ENCODE results near the gene CPXM2. TPM values are rescaled to one million over a fixed set of nuclear protein-coding genes. Genes with fewer than 3 reads are reported as not detected.
A peak's percentile ranks its signal among the peaks of the same experiment; 100 is the strongest.

Gene CPXM2
- total RNA-seq, 2 donors from 2014 or later = not detected

DNA sequence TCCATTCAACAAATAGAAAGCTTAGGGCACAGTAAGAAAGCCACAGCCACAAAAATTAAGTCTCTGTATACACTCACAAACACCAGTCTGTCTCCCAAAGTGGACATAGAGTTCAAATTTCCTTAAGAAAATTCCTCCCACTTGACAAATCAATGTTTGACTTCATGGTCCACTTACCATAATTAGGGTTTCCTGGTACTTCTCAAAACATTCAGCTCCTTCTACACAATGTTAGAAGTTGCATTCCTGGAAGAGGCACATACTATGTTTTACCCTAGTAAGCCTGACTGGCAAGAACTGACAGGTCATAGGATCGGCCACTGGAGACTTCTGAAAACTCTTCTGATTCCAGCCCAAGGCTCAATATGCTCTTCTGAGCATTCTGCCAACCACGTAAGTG, 70.5 kb downstream of the CPXM2 start:
- Mint-ChIP-seq H3K9me3 (peaks cover 0 to 2% of the 10 kb centered on the region in 2 donors), H3K27ac (no peak overlapping the region), H3K4me3 (no peak overlapping the region), H3K4me1 (ENCODE audit: low read depth) (no peaks in the 10 kb centered on the region), H3K27me3 (ENCODE audit: low read depth) (peaks cover 9% of the 10 kb centered on the region), H3K36me3 (ENCODE audit: insufficient read depth in 2 of 2) (peaks cover 0 to 2% of the 10 kb centered on the region in 2 donors)
- DNase-seq (no peak), ATAC-seq (replicated peaks in 1 of 2) (no peak)

DNA sequence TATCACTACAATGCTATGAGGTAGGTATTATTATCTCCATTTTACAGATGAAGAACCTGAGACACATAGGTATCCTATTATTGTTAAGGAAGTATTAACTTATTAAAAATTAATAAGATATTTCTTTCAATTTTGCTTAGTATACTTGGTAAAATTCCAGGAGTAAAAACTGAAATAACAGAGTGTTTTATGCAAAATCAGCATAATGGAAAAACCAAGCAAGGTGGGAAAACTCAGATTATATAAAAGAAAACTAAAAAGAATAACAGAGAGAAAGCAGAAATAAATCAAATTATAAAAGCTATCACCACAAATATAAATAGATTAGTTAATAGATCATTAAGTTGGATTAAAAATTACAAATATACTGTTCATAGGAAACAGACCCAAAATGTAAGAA, 82.0 kb downstream of the CPXM2 start:
- no peak overlapping the region for H3K27ac Mint-ChIP-seq
- ATAC-seq (replicated peaks in 1 of 2) (no peak), DNase-seq (no peak)

GRCh38 chr10:123808906-123809305, 82.7 kb downstream of the CPXM2 start:
- peaks cover 0 to 2% of the 10 kb centered on the region in 2 donors for H3K36me3 Mint-ChIP-seq (ENCODE audit: insufficient read depth in 2 of 2)
- peak in 1 of 2 donors; percentile 0 for DNase-seq
- ATAC-seq (replicated peaks in 1 of 2) = peak; percentile 74 to 87

More for the DNA sequence above, 82.0 kb downstream of the CPXM2 start:
- H3K4me1 Mint-ChIP-seq (ENCODE audit: low read depth) = no peaks in the 10 kb centered on the region
- H3K4me3 Mint-ChIP-seq = no peak overlapping the region
- H3K36me3 Mint-ChIP-seq (ENCODE audit: insufficient read depth in 2 of 2) = peaks cover 0 to 2% of the 10 kb centered on the region in 2 donors
- H3K9me3 Mint-ChIP-seq = peaks cover 0 to 1% of the 10 kb centered on the region in 2 donors
- H3K27me3 Mint-ChIP-seq (ENCODE audit: low read depth) = peaks cover 32% of the 10 kb centered on the region

DNA sequence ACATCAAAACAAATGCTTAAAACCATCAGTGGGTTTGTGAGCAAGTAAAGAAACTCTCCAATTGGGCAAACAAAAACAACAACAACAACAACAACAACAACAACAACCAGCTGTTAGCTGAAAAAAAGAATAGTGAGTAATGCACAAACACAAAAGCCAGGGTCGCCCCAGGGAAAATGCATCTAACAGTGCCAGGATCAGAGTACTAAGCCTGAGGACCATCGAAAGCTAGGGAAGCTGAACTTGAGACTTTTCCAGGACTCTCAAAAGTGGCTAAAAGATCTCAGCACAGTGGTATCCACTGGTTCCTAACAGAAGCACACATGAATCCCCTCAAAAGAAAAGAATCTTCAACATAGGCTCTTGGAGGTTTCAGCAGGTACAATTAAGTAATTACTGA, 83.3 kb downstream of the CPXM2 start:
- peaks cover 0 to 2% of the 10 kb centered on the region in 2 donors for H3K36me3 Mint-ChIP-seq (ENCODE audit: insufficient read depth in 2 of 2)
- H3K4me1 Mint-ChIP-seq (ENCODE audit: low read depth) = no peaks in the 10 kb centered on the region
- ATAC-seq (replicated peaks in 1 of 2) (no peak), DNase-seq (no peak)
- peaks cover 38% of the 10 kb centered on the region for H3K27me3 Mint-ChIP-seq (ENCODE audit: low read depth)
- no peak overlapping the region for H3K4me3 Mint-ChIP-seq
- peaks cover 0 to 1% of the 10 kb centered on the region in 2 donors for H3K9me3 Mint-ChIP-seq
- no peak overlapping the region for H3K27ac Mint-ChIP-seq

More at GRCh38 chr10:123808906-123809305, 82.7 kb downstream of the CPXM2 start:
- Mint-ChIP-seq H3K27ac (no peak overlapping the region), H3K4me3 (peak overlapping the region in 1 of 2 donors; percentile 51), H3K9me3 (peaks cover 0 to 1% of the 10 kb centered on the region in 2 donors), H3K27me3 (ENCODE audit: low read depth) (peaks cover 38% of the 10 kb centered on the region), H3K4me1 (ENCODE audit: low read depth) (no peaks in the 10 kb centered on the region)

DNA sequence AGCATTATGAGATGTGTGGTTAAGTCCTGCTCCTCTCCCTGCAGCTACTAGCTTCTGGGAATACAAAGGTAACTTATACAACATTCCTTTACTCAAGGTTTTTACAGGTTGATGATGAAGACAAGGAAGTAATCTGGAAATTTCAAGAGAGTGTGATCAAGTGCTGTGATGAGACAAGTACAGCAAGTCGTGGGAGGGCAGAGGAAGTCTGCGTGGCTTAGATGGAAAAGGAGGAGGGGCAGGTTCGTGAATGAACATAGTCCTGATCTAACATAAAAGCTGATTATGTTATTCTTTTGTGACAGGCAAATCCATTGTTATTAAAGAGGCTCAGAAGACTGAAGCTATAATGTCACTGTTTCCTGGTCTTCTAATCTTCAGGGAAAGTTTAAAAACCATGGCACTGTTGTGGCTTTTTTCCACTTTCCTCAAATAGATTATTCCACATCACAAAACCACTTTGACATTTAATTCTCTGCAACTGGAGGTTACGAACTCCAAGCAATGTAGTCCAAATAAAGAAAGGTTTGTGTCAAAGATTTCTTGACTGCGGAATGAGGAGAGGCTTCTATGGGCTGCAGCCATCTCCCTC, 84.1 kb downstream of the CPXM2 start:
- Mint-ChIP-seq H3K9me3 (peaks cover 0 to 1% of the 10 kb centered on the region in 2 donors), H3K4me1 (ENCODE audit: low read depth) (no peaks in the 10 kb centered on the region), H3K27ac (no peak overlapping the region), H3K36me3 (ENCODE audit: insufficient read depth in 2 of 2) (peaks cover 0 to 2% of the 10 kb centered on the region in 2 donors), H3K4me3 (no peak overlapping the region), H3K27me3 (ENCODE audit: low read depth) (peaks cover 40% of the 10 kb centered on the region)
- DNase-seq (no peak), ATAC-seq (replicated peaks in 1 of 2) (no peak)

GRCh38 chr10:123804716-123805115, 86.9 kb downstream of the CPXM2 start:
- no peak overlapping the region for H3K27ac Mint-ChIP-seq
- no peak overlapping the region for H3K4me3 Mint-ChIP-seq
- DNase-seq = no peak
- H3K27me3 Mint-ChIP-seq (ENCODE audit: low read depth) = peaks cover 59% of the 10 kb centered on the region
- H3K36me3 Mint-ChIP-seq (ENCODE audit: insufficient read depth in 2 of 2) = peaks cover 0 to 2% of the 10 kb centered on the region in 2 donors
- no peak for ATAC-seq (replicated peaks in 1 of 2)
- H3K9me3 Mint-ChIP-seq = peaks cover 0 to 1% of the 10 kb centered on the region in 2 donors
- no peaks in the 10 kb centered on the region for H3K4me1 Mint-ChIP-seq (ENCODE audit: low read depth)

- no peak for DNase-seq
- Mint-ChIP-seq H3K4me1 (ENCODE audit: low read depth) (no peaks in the 10 kb centered on the region), H3K9me3 (no peaks in the 10 kb centered on the region), H3K4me3 (no peak overlapping the region), H3K36me3 (ENCODE audit: insufficient read depth in 2 of 2) (no peaks in the 10 kb centered on the region), H3K27me3 (ENCODE audit: low read depth) (peaks cover 35% of the 10 kb centered on the region), H3K27ac (no peak overlapping the region)
- ATAC-seq (replicated peaks in 1 of 2) = no peak
Measured at GRCh38 chr10:123800821-123801220, 90.8 kb downstream of the CPXM2 start.

GRCh38 chr10:123800289-123800688, 91.3 kb downstream of the CPXM2 start:
- no peak overlapping the region for H3K4me3 Mint-ChIP-seq
- DNase-seq = no peak
- H3K9me3 Mint-ChIP-seq = no peaks in the 10 kb centered on the region
- H3K36me3 Mint-ChIP-seq (ENCODE audit: insufficient read depth in 2 of 2) = no peaks in the 10 kb centered on the region
- no peak overlapping the region for H3K27ac Mint-ChIP-seq
- no peaks in the 10 kb centered on the region for H3K4me1 Mint-ChIP-seq (ENCODE audit: low read depth)
- H3K27me3 Mint-ChIP-seq (ENCODE audit: low read depth) = peaks cover 33% of the 10 kb centered on the region
- ATAC-seq (replicated peaks in 1 of 2) = no peak

DNA sequence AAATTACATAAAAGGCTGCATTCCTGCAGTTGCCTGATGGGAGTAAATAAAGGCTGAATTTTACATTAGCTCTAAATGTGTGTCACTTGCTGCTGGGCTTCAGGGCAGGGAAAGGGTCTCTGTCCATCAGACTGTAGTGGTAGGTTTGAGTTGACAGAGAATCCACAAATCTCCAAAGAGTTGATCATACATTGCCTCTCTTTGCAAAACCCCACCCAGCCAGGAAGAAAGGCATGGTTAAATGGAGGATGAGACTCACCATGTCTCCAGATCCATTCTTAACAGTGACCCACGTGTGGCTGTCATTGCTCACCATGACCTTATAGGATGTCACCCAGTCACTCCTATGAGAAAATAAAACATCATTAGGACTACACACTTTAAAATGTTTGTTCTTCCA, 92.8 kb downstream of the CPXM2 start:
- H3K36me3 Mint-ChIP-seq (ENCODE audit: insufficient read depth in 2 of 2) = no peaks in the 10 kb centered on the region
- H3K27ac Mint-ChIP-seq = no peak overlapping the region
- ATAC-seq (replicated peaks in 1 of 2) = no peak
- H3K4me3 Mint-ChIP-seq = no peak overlapping the region
- DNase-seq = no peak
- H3K27me3 Mint-ChIP-seq (ENCODE audit: low read depth) = peaks cover 22% of the 10 kb centered on the region
- H3K4me1 Mint-ChIP-seq (ENCODE audit: low read depth) = no peaks in the 10 kb centered on the region
- H3K9me3 Mint-ChIP-seq = no peaks in the 10 kb centered on the region

- ATAC-seq (replicated peaks in 1 of 2) = no peak
- Mint-ChIP-seq H3K4me3 (no peak overlapping the region), H3K9me3 (no peaks in the 10 kb centered on the region), H3K4me1 (ENCODE audit: low read depth) (no peaks in the 10 kb centered on the region), H3K27ac (no peak overlapping the region), H3K36me3 (ENCODE audit: insufficient read depth in 2 of 2) (no peaks in the 10 kb centered on the region), H3K27me3 (ENCODE audit: low read depth) (peaks cover 22% of the 10 kb centered on the region)
- DNase-seq = no peak
Measured at GRCh38 chr10:123797813-123798212, 93.8 kb downstream of the CPXM2 start.

DNA sequence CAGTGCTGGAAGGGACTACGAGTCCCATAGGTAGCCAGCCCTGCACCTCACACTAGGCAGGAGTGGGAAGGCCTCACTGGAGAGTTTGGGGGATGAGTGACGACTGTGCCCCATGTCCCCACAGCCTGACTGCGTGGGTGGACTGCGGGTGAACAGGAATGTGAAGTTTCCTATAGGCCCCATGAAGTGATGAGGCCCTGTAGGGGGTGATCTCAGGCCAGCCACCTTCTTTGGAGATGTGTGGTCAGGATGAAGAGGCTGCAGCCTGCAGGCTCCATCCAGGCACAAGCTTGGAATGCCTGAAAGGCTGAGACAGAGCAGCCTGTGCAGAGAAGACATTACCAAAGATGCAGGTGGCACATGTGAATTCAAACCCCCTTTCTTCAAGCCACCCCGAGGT, 94.9 kb downstream of the CPXM2 start:
- no peaks in the 10 kb centered on the region for H3K9me3 Mint-ChIP-seq
- ATAC-seq (replicated peaks in 1 of 2) (no peak), DNase-seq (no peak)
- no peak overlapping the region for H3K4me3 Mint-ChIP-seq
- H3K36me3 Mint-ChIP-seq (ENCODE audit: insufficient read depth in 2 of 2) = no peaks in the 10 kb centered on the region
- no peaks in the 10 kb centered on the region for H3K4me1 Mint-ChIP-seq (ENCODE audit: low read depth)
- H3K27me3 Mint-ChIP-seq (ENCODE audit: low read depth) = peaks cover 22% of the 10 kb centered on the region
- H3K27ac Mint-ChIP-seq = no peak overlapping the region

DNA sequence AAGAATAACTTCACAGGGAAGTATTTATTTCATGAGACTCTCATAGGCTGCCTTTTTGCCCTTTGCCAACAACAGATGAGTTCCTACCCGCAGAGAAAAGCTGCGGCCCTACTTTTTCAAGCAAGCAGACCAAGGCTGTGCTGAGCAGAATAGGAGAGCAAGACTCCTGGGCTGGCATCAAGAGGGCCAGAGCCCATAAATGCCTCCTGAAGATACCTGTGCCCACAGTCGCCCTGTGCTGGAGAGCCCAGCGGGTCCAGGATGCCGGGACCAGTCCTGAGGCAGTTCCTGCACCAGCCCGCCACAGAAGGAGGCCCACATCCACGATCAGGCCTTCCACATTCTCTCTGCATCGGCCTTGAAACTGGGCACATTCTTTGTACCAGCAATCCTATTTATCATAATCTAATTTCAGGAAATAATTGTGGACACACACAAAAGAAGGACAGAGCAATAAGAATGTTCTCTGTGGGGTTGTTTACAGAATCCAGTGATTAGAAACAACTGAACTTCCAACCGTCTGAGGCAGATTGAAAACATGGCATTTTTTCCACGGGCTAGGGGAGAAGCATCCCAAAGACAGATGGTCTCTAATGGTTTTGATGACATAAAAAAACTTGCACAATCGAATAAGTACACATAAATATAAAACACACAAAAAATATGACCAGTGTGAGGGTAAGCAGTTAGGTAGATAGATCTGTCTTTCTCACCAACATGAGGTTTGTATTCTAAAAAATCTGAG, 95.6 kb downstream of the CPXM2 start:
- H3K27ac Mint-ChIP-seq = no peak overlapping the region
- no peaks in the 10 kb centered on the region for H3K4me1 Mint-ChIP-seq (ENCODE audit: low read depth)
- H3K9me3 Mint-ChIP-seq = peaks cover 0 to 3% of the 10 kb centered on the region in 2 donors
- peaks cover 24% of the 10 kb centered on the region for H3K27me3 Mint-ChIP-seq (ENCODE audit: low read depth)
- DNase-seq = no peak
- H3K36me3 Mint-ChIP-seq (ENCODE audit: insufficient read depth in 2 of 2) = no peaks in the 10 kb centered on the region
- no peak overlapping the region for H3K4me3 Mint-ChIP-seq
- no peak for ATAC-seq (replicated peaks in 1 of 2)

DNA sequence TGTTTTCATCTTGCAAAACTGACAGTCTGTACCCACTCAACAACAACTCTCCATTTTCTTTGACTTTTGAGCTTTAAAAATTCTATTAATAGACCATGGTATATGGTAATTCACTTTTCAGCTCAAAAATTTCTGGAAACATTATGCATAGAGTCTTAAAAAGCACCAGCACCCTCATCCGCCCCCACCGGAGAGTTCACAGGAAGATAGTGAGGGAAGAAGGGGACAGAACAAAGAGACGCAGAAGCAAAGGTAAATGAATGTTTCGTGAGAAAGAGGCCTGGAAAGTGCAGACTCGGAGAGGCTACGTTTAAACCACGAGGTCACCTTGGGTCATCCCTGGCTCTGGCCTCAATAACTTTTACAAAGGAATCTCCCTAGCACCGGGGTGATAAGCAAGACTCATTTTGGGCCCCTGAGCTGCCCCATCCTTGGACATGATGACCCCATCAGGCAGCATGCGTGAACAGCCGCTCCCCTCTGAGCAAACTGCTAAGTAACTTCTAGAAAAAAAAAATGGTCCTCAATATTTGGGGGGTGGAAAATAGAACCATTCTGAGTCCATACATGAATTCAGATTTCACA, 96.3 kb downstream of the CPXM2 start:
- DNase-seq (no peak), ATAC-seq (replicated peaks in 1 of 2) (no peak)
- Mint-ChIP-seq H3K27ac (no peak overlapping the region), H3K27me3 (ENCODE audit: low read depth) (peaks cover 17% of the 10 kb centered on the region), H3K36me3 (ENCODE audit: insufficient read depth in 2 of 2) (no peaks in the 10 kb centered on the region), H3K4me3 (no peak overlapping the region), H3K9me3 (peaks cover 5% of the 10 kb centered on the region in 2 donors), H3K4me1 (ENCODE audit: low read depth) (no peaks in the 10 kb centered on the region)

Measured in activated T-cell treated with anti-CD3 and anti-CD28 coated beads, Interleukin-2, amount 50 U/mL, for 72 hours (primary cell).